Measurements from ENCODE around the gene PRMT9.

The PRMT9 gene

GRCh38 chr4:147704846-147705245 is 20.9 kb upstream of the PRMT9 start:
- H3K4me3 ChIP-seq (replicated peaks; ENCODE audit: low read depth, low read length): no peak overlapping the region
- no peak for DNase-seq (ENCODE audit: low read depth)
- no peak for TF ChIP-seq CTCF (IDR thresholded peaks at IDR 0.05; ENCODE audit: low read length, missing control alignments)

- DNase-seq (ENCODE audit: low read depth): no peak
- H3K4me3 ChIP-seq (replicated peaks; ENCODE audit: low read depth, low read length): no peak overlapping the region
- no peak for TF ChIP-seq CTCF (IDR thresholded peaks at IDR 0.05; ENCODE audit: low read length, missing control alignments)
Measured at GRCh38 chr4:147696866-147697265, 12.9 kb upstream of the PRMT9 start.

GRCh38 chr4:147693218-147693617 is 9.3 kb upstream of the PRMT9 start:
- DNase-seq (ENCODE audit: low read depth): no peak
- H3K4me3 ChIP-seq (replicated peaks; ENCODE audit: low read depth, low read length): no peak overlapping the region
- TF ChIP-seq CTCF (IDR thresholded peaks at IDR 0.05; ENCODE audit: low read length, missing control alignments): no peak

- no peak for DNase-seq (ENCODE audit: low read depth)
- no peak overlapping the region for H3K4me3 ChIP-seq (replicated peaks; ENCODE audit: low read depth, low read length)
- no peak for TF ChIP-seq CTCF (IDR thresholded peaks at IDR 0.05; ENCODE audit: low read length, missing control alignments)
Measured at GRCh38 chr4:147691820-147692219, 7.9 kb upstream of the PRMT9 start.

- DNase-seq (ENCODE audit: low read depth): no peak
- no peak overlapping the region for H3K4me3 ChIP-seq (replicated peaks; ENCODE audit: low read depth, low read length)
- no peak for TF ChIP-seq CTCF (IDR thresholded peaks at IDR 0.05; ENCODE audit: low read length, missing control alignments)
Measured at GRCh38 chr4:147689067-147689466, 5.1 kb upstream of the PRMT9 start.

- peak overlapping the region; percentile 78 for H3K4me3 ChIP-seq (replicated peaks; ENCODE audit: low read depth, low read length)
- DNase-seq (ENCODE audit: low read depth): peak; percentile 44
- no peak for TF ChIP-seq CTCF (IDR thresholded peaks at IDR 0.05; ENCODE audit: low read length, missing control alignments)
Measured at GRCh38 chr4:147683188-147683591, 773 bp downstream of the PRMT9 start.

- DNase-seq (ENCODE audit: low read depth): peak; percentile 16
- TF ChIP-seq CTCF (IDR thresholded peaks at IDR 0.05; ENCODE audit: low read length, missing control alignments): no peak
- peak overlapping the region; percentile 78 for H3K4me3 ChIP-seq (replicated peaks; ENCODE audit: low read depth, low read length)
Measured at GRCh38 chr4:147682755-147683154, 1.2 kb downstream of the PRMT9 start.

Measured in fibroblast of pulmonary artery (primary cell).